Mesenteric fat pad (tissue), 1 donor: ENCODE data around the gene SFXN1. TPM values are rescaled to one million over a fixed set of nuclear protein-coding genes. Genes with fewer than 3 reads are reported as not detected.

Experiments used
- DNase-seq: peaks from one replicate; pipeline ENCODE4 v3.0.0-alpha.2; 2020; ENCODE audit warnings: low spot score
- total RNA-seq: library from RNA; stranded (reverse); fragmentation: NEBNext Ultra II Directional; extraction: Animal tissue kit (Norgen Biotek cat#: 25700); gene quantifications from one replicate; pipeline ENCODE4 v1.2.1, GENCODE V29; 2021
- donor health status: DM: yes; HTN: yes; CAD: no.

Gene SFXN1
- total RNA-seq, 1 donor from 2014 or later = 21.3 TPM

DNA sequence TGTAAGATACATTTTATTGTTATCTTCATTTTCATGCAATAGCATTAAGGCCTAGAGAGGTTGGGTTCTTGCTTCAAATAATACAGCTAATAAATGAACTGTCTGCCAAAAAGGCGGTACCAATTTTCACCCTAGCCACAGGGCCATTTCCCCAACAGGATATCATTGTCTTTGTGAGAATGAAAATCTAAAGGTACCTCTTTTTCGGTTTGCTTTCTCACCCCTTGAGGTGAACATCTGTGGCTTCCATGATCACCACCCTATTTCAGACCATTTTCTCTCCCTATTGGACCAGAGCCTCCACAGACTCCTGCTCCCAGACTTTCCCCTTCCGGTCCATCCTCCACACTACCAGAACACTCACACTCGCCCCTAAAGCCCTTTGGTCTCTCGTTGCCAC, 60.2 kb downstream of the SFXN1 start:
- no peak for DNase-seq

DNA sequence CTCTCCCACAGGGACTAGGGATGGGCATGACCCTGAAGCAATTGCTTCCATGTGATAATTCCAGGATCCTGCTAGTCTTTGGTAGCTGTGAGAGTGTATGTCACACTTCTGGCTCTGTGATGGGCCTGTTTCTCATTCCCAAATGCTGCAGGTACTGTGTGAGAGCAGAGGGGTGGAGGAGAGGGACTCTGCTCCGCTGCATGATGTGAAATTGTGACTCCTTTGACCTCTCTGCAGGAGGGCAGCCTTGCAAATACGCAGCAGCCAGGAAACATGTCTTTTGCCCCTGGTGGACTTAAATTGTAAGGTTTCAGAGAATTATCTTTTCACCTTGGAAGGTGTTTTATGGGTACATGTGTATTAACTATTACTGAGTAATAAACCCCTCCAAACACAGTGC, 61.6 kb downstream of the SFXN1 start:
- no peak for DNase-seq

DNA sequence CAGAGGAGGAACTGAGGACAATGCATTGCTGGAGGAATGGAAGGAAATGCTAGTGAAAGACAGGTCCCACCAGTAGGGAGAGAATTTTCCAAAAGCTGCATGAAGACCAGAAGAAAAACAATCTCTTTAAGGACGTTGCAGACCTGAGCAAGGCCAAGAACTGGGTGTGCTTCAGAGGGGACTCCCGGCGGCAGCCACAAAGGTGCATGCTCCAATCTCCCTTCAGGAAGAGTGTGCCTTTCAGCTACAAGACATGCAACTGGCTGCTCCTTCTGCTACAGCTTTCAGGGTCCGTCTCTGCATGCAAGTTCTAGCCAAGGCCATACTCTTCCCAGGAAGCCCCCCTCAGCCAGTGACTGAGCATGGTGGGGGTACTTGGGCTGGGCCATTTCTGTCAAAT, 62.9 kb downstream of the SFXN1 start:
- no peak for DNase-seq

DNA sequence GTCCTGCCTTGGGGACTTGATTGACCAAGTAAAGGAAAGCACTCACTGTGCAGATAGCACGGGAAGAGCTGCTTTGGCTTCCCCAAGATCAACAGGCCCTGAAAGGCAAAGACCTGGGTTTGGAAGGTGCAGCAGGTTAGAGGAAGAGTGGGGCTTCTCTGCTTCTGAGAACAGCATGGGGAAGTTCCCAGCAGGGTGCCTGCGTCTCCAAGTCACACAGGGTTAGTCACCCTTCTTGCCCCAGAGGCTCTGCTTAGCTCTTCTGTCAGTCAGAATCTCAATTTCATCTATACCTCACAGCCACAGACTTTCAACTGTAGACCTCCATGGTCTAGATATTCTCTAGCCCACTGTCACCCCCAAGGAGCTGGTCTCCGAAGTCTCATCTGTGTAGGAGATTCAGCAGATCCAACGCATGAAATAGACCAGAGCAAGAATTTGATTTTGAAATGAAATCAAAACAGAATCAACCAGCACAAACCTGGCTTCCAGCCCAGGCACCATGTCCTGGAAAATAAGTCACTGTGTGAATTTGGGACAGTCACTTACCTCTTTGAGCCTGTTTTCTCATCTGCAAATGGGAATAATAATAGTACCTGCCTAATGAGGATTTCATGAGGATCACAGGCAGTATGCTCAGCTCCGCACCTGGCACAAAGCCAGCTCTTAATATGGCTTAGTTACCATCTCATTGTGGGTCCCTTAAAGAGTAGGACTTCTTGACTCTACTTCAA, 64.0 kb downstream of the SFXN1 start:
- no peak for DNase-seq

DNA sequence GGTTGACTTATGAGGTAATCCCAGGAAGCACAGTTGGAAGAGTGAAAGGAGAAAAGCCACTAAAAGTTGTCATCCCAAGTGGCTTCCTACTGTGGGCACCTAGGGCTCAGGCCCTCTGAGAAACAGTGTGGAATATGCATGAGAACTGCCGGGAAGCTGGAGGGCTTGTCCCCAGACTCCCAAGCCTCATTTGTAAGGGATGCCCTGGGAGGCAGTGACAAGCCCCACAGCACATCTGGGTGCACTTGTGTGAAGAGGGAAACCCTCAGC, 64.5 kb downstream of the SFXN1 start:
- DNase-seq = no peak

DNA sequence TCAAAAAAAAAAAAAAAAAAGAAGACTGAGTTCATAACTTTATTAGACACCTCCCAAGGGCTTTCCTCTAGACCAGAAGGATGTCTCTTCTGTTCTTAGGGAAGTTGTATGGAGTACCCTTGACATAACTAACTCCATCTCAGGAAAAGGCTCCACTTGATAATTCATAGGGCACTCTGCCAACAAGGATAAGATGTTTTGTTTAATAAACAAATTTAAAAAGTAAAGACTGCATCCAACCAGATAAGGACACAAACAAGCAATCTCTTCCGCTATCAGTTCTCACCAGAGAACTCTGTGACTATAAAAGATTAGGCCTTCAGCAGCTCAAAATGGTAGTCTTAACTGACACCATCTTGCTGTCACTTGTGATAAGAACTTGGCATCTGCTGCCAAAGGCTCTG, 65.8 kb downstream of the SFXN1 start:
- DNase-seq = no peak

DNA sequence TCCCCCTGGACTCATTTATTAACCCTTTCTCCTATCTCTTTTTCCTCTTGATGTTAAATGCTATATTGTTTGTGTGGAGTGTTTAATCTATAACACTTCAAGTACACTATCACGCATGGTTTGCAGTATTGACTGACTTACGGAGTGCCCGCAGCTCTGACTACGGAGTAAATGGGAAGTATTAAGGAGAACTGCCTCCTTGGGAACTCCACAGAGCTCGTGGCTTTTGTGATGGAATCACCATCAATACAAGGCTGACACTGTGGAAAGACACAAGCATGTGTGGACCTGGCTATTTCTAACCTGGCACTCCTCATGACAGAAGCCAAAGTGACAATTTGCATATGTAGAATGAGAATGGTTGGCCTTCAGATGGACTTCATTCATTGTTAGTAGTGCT, 66.2 kb downstream of the SFXN1 start:
- DNase-seq = no peak

DNA sequence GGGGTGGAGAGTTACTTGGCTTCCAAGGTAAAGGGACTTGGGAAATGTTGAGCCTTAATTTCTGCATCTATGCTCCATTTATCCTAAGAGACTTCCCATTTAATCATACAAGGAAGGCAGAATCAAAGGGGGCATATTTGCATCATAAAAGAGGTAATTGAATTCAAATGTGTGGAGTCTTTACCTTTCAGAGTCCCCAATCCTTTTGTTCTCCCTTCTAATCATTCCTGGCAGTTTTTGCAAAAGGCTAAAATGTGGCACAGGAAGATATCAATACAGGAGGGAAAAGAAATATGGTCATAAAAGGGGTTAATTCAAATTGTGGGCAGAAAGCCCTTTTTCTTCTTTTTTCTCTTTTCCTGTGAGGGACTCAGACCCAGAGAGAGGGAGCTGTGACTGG, 69.5 kb downstream of the SFXN1 start:
- no peak for DNase-seq

DNA sequence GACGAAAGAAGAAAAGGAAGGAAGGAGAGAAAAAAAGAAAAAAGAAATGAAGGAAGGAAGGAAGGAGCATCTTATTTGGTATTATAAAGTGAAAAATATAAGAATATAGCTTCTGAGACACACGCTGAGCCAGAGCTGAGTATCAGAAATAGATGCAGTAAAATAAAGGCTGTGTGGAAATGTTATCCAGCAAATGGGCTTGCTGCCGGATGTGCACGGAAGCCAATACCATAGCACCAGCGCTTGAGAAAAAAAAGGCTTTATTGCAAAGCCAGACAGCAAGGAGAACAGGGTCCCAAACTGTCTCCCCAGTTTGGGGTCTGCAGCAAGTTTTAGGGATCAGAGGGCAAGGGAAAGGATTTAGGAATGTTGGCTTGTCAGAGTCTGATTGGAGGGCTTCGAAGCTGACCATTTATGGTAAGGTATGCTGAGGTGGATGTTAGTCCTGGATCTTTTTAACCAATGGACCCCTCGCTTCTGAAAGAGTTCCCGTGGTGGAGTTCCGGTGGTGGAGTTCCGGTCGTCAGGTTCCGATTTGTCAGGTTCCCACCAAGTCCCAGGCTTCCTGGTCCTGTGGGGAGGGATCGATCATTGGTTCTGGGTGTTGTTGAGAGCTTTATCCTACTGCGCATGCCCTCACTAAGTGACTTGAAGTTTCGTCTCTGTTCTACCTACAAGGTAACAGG, 70.4 kb downstream of the SFXN1 start:
- DNase-seq = no peak

DNA sequence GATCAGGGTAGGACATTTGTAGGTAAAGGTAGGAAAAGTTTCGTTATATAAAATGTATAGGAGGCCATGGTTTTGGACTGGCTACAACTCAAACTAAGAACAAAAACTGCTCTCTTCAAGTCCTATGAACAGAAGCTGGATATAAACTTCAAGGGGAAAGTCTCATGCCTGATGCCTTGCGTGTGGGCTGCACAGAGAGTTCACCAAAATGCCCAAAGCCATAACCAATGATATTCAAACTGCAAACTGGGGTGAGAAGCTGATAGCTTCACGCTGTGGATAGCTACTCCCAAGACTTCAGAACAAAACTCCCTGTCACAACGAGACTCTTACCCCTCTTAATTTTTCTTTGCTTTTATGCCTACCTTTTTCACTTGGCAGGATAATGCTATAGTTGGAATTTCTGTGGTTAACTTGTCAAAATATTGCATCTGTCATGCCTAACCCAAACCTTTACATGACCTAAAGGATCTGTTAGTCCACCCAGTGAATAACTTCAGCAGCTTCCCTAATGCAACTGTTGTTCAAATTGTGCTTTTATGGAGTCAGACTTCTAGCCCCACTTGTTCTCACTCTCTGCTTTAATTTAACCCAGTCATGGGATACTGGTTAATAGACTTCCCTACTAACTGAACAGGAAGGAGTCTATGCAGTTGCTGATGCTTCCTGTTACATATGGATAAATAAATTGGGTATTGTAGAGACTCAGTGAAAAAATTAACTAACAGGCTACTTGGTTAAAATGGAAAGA, 71.9 kb downstream of the SFXN1 start:
- no peak for DNase-seq

DNA sequence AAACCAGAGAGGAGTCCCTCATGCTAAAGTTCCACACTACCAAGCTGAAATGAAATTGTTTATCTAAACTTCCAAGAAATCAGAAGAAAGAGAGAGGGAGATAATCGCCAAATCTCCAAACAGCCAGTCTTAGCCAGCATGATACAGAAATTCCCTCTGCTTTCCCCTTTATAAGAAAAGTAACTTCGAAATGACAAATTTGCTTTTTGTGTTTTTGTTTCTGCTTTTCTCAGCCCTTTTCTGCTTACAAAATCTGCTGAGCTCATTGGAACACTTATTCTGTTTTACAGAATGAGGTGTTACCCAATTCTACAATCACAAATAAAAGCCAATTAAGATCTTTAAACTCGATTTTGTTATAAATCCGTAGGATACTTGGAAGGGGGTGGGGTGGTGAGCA, 72.9 kb downstream of the SFXN1 start:
- DNase-seq = no peak

DNA sequence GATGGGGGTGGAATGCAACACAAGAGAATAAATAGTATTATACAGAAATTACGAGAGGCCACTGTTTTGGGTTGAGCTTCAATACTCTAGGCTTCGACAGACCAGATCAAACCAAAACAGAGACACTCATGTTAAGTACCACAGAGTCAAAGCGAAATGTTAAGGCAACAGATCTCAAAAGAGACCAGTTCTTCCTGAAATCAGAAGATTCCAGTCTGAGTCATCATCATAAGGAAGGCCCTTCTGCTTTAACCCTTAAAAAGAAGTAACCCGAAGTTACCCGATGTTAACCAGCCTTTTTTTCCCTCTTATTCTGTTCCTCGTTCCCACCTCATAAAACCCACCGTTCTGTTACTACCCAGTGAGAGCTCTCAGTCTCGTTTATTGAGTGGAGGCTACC, 75.9 kb downstream of the SFXN1 start:
- DNase-seq = no peak

DNA sequence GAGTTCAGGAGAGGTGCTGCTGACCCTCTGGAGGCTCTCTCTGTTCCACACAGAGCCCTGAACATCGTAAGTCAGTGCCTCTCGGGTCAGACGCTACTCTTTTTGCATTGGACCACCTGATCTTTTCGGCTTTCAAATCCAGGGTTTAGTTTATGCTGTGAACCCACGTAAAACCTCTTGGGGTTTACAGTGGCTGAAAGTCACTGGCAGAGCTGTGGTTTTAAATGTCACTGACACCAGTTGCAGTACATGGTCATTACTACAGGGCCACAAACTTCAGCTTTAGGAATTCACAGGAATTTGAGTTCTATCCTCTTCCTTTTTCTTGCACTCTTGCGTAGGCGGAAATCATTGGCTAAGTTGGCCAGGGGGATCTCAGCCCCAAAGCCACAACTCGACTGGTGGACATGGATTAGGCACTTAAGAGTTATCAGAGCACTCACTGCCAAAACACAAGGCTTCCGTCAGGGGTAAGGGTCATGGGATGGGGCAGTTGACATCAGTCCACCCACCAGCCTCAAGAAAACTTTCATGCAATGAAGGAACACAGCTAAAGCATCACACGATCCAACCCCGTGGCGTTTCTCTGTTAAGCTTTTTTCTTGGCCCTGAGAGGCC, 76.9 kb downstream of the SFXN1 start:
- DNase-seq = no peak

DNA sequence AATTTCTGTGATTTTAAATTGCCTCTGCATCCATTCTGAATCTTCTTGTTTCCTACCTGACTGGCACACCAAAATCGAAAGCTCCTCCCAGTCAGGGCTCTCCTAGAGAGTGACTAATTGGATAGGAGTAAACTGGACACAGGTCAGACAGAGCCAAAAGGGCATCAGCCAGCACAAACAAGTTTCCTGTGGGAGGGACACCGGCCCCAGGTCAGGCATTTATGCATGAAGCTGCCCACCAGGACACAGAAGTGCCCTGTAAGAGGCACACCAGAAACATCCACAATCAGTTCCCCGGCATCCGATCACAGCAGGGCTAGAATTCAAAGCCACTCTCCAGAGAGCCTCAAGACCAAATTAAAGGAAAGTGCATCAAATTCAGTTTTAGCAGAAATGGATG, 78.4 kb downstream of the SFXN1 start:
- DNase-seq = no peak

DNA sequence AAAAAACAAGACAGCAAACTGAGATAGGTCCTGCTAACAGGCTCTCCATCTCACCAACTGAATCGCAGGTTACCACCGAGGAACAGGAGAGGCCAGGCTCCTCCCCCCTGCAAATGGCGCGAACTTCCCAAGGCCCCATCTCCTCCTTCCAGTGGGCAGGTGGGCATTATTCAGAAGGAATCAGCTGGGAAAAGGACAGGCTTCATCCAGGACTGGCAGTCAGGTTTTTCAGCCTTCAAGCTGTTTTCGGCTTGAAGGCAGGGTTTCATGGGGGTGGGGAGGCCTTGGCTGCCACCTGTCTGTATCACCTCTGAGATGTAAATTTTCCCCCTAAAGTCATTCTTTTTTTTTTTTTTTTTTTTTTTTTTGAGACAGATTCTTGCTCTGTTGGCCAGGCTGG, 79.4 kb downstream of the SFXN1 start:
- DNase-seq = no peak

DNA sequence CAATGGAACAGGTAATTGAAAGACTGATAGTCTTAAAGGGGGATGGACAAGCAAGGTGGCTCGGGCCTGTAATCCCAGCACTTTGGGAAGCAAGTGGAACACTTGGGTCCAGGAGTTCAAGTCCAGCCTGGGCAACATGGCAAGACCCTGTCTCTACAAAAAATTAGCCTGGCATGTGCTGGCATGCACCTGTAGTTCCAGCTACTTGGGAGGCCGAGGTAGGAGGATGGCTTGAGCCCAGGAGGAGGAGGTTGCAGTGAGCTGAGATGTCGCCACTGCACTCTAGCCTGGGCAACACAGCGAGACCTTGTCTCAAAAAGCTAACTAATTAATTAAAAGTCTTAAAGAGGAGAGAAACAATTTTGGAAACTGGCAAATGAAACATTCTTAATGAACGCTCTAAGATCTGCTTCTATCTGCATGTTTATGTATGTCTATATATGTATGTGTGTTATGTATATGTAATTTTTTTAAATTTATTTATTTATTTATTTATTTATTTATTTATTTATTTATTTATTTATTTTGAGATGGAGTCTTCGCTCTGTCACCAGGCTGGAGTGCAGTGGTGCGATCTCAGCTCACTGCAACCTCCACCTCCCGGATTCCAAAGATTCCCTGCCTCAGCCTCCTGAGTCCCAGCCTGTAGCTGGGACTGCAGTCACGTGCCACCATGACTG, 80.6 kb downstream of the SFXN1 start:
- no peak for DNase-seq

DNA sequence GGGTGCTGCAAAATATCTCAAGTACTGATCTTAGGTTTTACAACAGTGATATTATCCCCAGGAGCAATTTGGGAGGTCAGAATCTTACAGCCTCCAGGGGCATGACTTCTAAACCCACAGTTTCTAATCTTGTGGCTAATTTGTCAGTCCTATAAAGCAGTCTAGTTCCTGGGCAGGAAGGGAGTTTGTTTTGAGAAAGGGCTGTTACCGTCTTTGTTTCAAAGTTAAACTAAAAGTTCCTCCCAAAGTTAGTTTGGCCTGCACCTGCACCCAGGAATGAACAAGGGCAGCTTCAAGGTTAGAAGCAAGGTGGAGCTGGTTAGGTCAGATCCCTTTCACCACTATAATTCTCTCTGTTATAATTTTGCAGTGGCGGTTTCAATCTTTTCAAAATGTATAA, 81.7 kb downstream of the SFXN1 start:
- DNase-seq = no peak

DNA sequence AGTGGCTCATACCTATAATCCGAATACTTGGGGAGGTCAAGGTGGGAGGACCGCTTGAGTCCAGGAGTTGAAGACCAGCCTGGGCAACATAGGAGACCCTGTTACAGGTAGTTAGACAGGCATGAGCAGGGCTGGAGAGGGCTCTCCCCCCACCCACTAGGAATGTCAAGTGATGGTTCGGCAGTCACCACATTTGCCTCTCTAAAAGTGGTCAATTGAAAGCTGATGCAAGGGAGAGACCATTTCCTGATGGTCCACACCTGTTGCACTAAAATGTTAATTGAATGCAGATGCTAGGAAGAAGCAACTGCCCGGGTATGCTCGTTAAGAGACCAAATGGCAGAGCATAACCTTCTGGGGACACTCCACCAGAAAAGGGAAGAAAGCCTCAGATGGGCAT, 82.7 kb downstream of the SFXN1 start:
- DNase-seq = no peak

DNA sequence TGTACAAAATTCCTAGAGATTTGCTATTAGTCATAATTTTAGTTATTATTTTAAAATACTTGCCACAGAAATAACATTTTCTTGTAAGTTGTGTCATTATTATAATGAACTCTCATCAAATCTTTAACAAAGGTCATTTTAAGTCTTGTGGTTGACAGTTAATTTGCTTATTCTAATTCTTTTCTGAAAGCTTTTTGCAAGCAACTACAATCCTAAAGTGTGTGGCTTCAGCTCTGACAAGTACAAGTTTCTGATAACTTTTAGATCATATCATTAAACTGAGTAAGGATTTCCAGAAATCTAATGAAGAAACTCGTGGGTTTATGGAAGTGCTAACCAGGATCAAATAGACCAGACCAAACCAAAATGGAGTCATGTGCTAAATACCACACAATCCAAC, 86.4 kb downstream of the SFXN1 start:
- DNase-seq = no peak

DNA sequence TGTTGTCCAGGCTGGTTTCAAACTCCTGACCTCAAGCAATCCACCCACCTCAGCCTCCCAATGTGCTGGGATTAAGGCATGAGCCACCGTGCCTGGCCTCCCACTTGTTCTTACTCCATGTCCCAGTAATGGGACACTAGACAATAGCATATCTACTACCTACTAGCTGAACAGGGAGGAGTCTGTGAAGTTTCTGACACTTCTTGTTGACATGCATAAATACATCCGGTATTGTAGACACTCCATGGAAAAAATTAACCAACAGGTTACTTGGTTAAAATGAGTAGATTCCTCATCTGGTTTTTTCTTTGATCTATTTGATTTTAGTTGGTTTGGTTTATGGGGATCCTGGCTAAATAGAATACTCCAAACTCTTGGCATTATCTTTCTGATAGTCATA, 88.3 kb downstream of the SFXN1 start:
- DNase-seq = no peak

DNA sequence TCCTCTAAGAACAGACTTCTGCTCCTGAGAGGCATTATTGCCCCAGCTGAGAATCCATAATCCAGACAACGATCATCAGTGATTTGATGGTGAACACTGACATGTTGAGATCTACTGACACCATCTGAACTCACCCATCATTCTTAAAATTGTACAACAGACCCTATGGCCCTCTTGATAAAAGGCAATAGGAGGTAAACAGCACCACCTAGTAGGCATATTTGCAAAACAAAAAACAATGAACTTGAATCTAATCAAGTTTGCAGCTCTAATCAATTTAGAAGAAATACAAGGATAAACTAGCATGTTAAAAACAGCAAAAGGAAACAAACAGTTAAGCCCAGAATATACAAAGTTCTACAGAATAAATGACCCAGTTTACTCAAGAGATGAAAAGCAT, 89.6 kb downstream of the SFXN1 start:
- DNase-seq = no peak

DNA sequence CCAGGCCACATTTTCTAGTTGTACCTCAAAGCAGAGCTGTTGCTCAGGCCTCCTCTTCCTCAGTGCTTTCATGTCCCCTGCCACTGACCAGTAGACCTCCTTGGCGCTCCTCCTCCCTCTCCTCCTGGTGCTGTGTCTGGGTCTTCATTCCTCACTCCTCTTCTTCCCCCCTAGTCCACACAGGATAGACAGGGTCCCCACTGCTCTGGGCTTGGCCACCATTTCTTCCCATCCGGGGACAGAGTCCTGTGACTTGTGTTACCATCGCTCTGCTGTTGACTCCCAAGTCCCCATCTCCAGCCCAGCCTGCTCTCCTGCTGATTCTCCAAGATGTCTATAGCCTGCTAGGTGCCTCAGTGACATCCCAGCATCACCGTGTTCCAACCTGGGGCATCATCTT, 91.3 kb downstream of the SFXN1 start:
- DNase-seq = no peak
